ENCODE data around the gene ZNF367.

GRCh38 chr9:96441798-96442445 lies 23.8 kb upstream of the ZNF367 start:
- TF ChIP-seq, protein P1, sequence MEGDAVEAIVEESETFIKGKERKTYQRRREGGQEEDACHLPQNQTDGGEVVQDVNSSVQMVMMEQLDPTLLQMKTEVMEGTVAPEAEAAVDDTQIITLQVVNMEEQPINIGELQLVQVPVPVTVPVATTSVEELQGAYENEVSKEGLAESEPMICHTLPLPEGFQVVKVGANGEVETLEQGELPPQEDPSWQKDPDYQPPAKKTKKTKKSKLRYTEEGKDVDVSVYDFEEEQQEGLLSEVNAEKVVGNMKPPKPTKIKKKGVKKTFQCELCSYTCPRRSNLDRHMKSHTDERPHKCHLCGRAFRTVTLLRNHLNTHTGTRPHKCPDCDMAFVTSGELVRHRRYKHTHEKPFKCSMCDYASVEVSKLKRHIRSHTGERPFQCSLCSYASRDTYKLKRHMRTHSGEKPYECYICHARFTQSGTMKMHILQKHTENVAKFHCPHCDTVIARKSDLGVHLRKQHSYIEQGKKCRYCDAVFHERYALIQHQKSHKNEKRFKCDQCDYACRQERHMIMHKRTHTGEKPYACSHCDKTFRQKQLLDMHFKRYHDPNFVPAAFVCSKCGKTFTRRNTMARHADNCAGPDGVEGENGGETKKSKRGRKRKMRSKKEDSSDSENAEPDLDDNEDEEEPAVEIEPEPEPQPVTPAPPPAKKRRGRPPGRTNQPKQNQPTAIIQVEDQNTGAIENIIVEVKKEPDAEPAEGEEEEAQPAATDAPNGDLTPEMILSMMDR (optimal IDR thresholded peaks at IDR 0.05 in 1 of 3, IDR thresholded peaks at IDR 0.05 in 1 of 3, conservative IDR thresholded peaks at IDR 0.05 in 1 of 3; ENCODE audit: extremely low read depth in 1 of 3, insufficient read depth in 2 of 3, low read length in 3 of 3), result peak; percentile 35 to 67 (median 60)
- TF ChIP-seq EZH2 (IDR thresholded peaks at IDR 0.05; ENCODE audit: low read length), result no peak

All from keratinocyte (primary cell).